Glomerular visceral epithelial cell (primary cell): ENCODE data around the gene CLIC6.

Experiments used
- DNase-seq: peaks from one replicate; pipeline ENCODE4 v3.0.0-alpha.2; 2016; ENCODE audit errors: extremely low spot score

The CLIC6 gene

GRCh38 chr21:34726627-34727337 is 58.0 kb downstream of the CLIC6 start:
- DNase-seq: no peak

DNA sequence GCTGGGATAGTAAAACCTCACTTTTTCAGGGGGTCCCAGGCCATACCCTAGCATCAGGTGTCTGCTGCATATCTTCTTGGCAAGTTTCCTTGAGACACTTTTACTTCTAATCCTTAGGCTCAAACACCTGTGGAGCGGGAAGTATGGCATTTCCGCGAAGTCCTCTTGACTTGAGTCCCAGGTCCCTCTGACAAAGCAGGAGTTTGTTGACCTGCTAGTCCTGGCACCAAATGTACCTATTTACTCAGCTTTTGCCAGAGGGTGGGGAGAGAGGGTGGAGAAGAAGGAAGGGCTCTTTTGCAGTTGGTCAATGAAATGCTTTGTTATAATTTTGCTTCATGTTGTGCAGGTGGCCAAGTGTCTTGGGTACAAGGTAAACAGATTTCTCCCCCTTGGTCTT is 59.7 kb downstream of the CLIC6 start:
- no peak for DNase-seq

- no peak for DNase-seq
These were observed 61.4 kb downstream of the CLIC6 start for GRCh38 chr21:34730194-34730593.

DNA sequence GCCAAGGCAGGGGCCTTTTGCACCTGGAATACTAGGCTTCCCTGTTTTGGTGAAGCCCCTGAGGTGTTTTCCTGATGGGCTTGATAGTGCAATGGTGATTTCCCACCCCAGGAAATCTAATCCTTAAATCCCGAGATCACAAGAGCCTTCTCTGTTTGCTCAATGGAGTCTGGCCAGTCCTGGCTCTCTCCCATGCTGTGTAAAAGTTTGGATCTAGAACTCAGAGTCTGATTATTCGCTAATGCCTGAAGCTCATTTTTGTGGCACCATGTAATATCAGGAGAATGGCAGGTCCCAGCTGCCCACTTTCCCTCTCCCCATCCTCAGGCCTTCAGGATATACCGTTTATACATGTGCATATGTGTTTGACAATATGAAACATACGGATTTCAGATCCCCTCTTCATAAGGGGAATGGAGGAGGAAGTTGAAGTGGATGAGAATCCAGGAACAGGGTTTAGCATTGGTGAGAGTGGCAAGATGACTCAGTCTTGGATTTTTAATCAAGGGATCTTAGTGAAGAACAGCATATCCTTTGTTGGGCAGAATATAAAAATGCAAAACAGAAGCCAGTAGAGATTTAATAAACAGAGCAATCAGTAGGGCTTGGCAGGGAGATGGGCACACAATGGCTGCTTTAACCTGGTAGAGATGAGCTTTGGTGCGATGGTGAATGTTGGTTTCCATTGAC is 62.1 kb downstream of the CLIC6 start:
- DNase-seq: no peak

- no peak for DNase-seq
These were observed 63.6 kb downstream of the CLIC6 start for GRCh38 chr21:34732388-34732821.

DNA sequence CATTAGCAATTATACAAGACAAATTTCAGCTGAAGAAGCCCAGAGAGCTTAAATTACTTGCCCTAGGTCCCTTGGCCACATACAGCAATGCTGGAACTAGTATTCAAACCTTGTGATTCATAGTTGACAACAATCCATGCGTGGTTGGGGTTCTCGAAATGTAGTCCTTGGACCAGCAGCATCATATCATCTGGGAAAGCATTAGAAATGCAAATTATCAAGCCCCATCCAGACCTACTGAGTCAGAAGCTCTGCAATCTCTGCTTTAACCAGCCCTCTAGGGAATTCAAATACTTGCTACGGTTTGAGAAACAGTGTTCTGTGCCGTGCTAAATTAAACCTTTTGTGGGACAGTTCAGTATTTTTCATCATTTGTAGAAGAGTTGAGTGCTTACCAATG is 65.1 kb downstream of the CLIC6 start:
- DNase-seq: no peak

DNA sequence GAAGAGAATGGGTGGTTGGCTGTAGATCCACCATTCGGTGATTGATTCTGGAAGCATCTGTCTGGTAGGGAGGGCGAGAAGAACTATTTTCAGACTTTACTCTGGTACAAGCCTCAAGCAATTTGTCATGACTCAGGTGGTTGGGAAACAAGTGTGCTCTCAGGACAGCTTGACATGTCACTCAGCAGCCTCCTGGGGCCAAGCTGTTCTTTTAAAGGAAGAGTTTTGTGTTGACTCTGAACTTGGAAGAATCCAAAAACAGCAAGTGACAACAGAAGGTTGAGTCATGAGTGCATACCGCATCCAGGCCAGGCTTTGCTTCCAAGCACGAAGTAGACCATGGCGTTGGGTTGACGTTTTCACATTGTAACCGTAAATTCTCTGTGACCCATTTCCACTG is 65.9 kb downstream of the CLIC6 start:
- no peak for DNase-seq

DNA sequence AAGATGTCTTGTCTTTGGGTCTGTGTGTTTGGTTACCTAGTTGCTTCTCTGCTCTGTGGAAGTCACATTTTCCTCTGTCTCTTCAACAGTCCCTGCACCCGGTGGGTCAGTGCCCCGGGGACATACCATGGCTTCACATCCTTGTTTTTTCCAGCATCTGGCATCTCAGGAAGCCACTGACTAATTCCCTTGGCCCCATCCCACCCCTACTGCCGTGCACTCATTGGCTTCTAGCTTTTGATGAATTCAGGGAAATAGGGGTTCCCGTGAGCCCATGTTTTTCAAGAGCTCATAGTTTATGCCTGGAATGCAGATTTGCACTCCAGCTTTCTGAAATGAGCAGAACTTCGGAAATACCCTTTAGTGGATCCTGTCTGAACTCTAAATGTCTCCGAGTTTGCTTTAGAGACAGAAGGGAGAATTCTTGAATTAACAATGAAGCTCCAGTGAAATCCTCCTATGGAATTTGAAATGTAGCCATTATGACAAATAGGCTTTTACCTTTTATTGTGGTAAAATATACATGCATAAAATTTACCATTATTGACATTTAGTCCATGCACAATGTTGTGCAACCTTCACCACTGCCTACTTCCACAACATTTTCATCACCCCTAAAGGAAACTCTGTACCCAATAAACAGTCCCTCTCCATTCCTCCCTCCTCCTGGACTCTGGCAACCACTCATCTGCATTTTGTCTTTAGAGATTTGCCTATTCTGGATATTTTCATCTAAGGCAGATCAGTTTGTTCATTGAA is 67.5 kb downstream of the CLIC6 start:
- DNase-seq: no peak

GRCh38 chr21:34737115-34737514 is 68.3 kb downstream of the CLIC6 start:
- DNase-seq: no peak

- no peak for DNase-seq
These were observed 71.4 kb downstream of the CLIC6 start for GRCh38 chr21:34740198-34740597.

GRCh38 chr21:34743285-34743684 is 74.5 kb downstream of the CLIC6 start:
- no peak for DNase-seq

- peak; percentile 86 for DNase-seq
These were observed 75.0 kb downstream of the CLIC6 start for GRCh38 chr21:34743831-34744230.

DNA sequence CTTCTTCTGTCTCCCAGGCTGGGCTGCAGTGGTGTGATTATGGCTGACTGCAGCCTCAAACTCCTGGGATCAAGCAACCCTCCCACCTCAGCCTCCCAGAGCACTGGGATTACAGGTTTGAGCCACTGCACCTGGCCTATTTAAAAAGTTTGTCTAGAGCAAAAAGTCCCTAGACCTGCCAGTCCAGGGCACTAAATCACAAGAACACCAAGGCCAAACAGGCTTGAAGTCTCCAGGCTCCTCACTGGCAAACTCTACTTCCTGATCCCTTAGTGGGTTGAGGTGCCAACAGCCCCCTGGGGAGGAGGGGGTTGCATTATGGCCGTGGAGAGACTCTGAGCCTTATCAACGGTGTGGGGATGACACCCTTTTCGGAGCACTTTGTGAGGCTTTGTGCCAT is 76.0 kb downstream of the CLIC6 start:
- no peak for DNase-seq

- peak; percentile 85 for DNase-seq
These were observed 76.9 kb downstream of the CLIC6 start for GRCh38 chr21:34745557-34746255.

- DNase-seq: no peak
These were observed 80.1 kb downstream of the CLIC6 start for GRCh38 chr21:34748862-34749261.

- DNase-seq: no peak
These were observed 86.2 kb downstream of the CLIC6 start for GRCh38 chr21:34754690-34755647.

GRCh38 chr21:34761758-34762330 is 93.0 kb downstream of the CLIC6 start:
- DNase-seq: peak; percentile 46

DNA sequence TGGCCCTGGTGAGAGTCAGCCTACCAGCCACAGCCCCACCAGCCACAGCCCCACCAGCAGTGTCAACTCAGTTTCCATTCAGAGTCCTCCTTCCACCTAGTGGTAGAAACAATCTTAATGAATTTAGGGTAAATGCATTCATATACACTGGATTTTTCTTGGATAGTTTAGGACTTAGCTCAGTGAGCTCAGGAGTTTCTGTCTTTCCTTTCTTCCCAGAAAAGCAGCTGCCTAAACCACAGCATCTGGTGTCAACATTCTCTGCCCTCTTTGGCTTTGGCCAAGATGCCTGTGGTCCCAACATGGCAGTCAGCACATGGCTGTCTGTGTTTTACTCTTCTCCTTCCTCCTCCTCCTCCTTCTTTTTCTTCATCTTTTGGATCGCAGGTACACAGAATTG is 94.0 kb downstream of the CLIC6 start:
- DNase-seq: peak; percentile 62

DNA sequence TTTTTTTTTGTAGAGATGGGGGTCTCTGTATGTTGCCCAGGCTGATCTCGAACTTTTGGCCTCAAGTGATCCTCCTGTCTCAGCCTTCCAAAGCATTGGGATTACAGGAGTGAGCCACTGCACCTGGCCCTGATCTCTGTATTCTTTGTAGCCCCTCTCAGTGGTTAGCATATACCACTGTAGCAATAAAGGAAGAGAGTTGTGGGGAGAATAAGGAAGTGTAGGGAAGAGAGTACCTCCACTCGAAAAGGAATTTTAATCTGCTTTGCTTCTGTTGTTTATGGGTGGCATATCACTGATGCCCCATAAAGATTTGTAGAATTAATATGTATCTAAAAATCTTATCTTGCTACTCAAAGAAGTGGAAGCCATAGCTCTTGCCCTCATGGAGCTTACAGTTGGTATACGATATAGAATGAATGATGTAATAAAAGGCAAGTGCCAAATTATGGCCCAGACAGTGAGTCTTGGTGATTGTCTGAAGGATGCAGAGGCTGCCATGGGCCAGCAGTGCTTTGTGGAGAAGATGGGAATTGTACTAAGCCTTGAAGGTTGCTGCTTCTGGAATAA is 96.0 kb downstream of the CLIC6 start:
- DNase-seq: no peak

GRCh38 chr21:34765619-34766018 is 96.8 kb downstream of the CLIC6 start:
- no peak for DNase-seq
